Measurements from ENCODE around the gene WASHC2C.
"Not testable (repeated sequence)": the region's sequence is repeated elsewhere in the genome, so short reads cannot be mapped to it uniquely, and the experiment has no call there.

DNA sequence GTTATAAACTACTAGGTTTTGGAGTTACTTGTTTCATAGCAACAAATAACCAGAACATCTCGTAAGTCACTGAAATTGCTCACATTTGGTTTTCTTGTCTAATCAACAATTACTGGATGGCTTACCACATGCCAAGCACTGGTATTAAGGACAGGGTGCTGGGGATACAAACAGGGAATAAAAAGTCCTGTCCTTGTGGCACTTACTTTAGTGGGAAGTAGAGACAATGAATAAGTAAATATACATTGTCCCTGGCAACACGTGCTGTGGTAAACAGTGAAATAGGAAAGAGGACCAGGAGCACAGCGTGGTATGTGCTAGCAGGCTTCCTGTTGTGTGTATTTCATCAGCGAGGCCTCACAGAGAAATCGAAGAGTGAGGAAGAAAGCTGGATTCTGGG lies 15.8 kb upstream of the WASHC2C start:
- TF ChIP-seq, protein P1, sequence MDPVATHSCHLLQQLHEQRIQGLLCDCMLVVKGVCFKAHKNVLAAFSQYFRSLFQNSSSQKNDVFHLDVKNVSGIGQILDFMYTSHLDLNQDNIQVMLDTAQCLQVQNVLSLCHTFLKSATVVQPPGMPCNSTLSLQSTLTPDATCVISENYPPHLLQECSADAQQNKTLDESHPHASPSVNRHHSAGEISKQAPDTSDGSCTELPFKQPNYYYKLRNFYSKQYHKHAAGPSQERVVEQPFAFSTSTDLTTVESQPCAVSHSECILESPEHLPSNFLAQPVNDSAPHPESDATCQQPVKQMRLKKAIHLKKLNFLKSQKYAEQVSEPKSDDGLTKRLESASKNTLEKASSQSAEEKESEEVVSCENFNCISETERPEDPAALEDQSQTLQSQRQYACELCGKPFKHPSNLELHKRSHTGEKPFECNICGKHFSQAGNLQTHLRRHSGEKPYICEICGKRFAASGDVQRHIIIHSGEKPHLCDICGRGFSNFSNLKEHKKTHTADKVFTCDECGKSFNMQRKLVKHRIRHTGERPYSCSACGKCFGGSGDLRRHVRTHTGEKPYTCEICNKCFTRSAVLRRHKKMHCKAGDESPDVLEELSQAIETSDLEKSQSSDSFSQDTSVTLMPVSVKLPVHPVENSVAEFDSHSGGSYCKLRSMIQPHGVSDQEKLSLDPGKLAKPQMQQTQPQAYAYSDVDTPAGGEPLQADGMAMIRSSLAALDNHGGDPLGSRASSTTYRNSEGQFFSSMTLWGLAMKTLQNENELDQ (tag by site-specific recombination; IDR thresholded peaks at IDR 0.05; ENCODE audit: low read depth), result not testable (repeated sequence)
- TF ChIP-seq, protein P2, sequence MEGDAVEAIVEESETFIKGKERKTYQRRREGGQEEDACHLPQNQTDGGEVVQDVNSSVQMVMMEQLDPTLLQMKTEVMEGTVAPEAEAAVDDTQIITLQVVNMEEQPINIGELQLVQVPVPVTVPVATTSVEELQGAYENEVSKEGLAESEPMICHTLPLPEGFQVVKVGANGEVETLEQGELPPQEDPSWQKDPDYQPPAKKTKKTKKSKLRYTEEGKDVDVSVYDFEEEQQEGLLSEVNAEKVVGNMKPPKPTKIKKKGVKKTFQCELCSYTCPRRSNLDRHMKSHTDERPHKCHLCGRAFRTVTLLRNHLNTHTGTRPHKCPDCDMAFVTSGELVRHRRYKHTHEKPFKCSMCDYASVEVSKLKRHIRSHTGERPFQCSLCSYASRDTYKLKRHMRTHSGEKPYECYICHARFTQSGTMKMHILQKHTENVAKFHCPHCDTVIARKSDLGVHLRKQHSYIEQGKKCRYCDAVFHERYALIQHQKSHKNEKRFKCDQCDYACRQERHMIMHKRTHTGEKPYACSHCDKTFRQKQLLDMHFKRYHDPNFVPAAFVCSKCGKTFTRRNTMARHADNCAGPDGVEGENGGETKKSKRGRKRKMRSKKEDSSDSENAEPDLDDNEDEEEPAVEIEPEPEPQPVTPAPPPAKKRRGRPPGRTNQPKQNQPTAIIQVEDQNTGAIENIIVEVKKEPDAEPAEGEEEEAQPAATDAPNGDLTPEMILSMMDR (tag by site-specific recombination; IDR thresholded peaks at IDR 0.05), result not testable (repeated sequence)
- not testable (repeated sequence) for TF ChIP-seq SETDB1 (IDR thresholded peaks at IDR 0.05; ENCODE audit: insufficient read length, low read length); ZNF324 (tag by site-specific recombination; IDR thresholded peaks at IDR 0.05); SP3 (tag by site-specific recombination; IDR thresholded peaks at IDR 0.05); YY1 (tag by site-specific recombination; IDR thresholded peaks at IDR 0.05)
- TF ChIP-seq, protein P3, sequence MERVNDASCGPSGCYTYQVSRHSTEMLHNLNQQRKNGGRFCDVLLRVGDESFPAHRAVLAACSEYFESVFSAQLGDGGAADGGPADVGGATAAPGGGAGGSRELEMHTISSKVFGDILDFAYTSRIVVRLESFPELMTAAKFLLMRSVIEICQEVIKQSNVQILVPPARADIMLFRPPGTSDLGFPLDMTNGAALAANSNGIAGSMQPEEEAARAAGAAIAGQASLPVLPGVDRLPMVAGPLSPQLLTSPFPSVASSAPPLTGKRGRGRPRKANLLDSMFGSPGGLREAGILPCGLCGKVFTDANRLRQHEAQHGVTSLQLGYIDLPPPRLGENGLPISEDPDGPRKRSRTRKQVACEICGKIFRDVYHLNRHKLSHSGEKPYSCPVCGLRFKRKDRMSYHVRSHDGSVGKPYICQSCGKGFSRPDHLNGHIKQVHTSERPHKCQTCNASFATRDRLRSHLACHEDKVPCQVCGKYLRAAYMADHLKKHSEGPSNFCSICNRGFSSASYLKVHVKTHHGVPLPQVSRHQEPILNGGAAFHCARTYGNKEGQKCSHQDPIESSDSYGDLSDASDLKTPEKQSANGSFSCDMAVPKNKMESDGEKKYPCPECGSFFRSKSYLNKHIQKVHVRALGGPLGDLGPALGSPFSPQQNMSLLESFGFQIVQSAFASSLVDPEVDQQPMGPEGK (tag by site-specific recombination; IDR thresholded peaks at IDR 0.05), result not testable (repeated sequence)
- TF ChIP-seq, protein P4, sequence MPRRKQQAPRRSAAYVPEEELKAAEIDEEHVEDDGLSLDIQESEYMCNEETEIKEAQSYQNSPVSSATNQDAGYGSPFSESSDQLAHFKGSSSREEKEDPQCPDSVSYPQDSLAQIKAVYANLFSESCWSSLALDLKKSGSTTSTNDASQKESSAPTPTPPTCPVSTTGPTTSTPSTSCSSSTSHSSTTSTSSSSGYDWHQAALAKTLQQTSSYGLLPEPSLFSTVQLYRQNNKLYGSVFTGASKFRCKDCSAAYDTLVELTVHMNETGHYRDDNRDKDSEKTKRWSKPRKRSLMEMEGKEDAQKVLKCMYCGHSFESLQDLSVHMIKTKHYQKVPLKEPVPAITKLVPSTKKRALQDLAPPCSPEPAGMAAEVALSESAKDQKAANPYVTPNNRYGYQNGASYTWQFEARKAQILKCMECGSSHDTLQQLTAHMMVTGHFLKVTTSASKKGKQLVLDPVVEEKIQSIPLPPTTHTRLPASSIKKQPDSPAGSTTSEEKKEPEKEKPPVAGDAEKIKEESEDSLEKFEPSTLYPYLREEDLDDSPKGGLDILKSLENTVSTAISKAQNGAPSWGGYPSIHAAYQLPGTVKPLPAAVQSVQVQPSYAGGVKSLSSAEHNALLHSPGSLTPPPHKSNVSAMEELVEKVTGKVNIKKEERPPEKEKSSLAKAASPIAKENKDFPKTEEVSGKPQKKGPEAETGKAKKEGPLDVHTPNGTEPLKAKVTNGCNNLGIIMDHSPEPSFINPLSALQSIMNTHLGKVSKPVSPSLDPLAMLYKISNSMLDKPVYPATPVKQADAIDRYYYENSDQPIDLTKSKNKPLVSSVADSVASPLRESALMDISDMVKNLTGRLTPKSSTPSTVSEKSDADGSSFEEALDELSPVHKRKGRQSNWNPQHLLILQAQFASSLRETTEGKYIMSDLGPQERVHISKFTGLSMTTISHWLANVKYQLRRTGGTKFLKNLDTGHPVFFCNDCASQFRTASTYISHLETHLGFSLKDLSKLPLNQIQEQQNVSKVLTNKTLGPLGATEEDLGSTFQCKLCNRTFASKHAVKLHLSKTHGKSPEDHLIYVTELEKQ (tag by site-specific recombination; IDR thresholded peaks at IDR 0.05; ENCODE audit: borderline replicate concordance), result not testable (repeated sequence)
- TF ChIP-seq, protein P5, sequence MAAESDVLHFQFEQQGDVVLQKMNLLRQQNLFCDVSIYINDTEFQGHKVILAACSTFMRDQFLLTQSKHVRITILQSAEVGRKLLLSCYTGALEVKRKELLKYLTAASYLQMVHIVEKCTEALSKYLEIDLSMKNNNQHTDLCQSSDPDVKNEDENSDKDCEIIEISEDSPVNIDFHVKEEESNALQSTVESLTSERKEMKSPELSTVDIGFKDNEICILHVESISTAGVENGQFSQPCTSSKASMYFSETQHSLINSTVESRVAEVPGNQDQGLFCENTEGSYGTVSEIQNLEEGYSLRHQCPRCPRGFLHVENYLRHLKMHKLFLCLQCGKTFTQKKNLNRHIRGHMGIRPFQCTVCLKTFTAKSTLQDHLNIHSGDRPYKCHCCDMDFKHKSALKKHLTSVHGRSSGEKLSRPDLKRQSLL (tag by site-specific recombination; IDR thresholded peaks at IDR 0.05), result not testable (repeated sequence)

Data from HEK293 (cell line).